Measurements from ENCODE around the gene ACTN1. TPM values are rescaled to one million over a fixed set of nuclear protein-coding genes. Genes with fewer than 3 reads are reported as not detected.

Gene ACTN1
- total RNA-seq, 1 donor from 2014 or later, result 130 TPM

GRCh38 chr14:68949601-68949965 lies 29.5 kb downstream of the ACTN1 start:
- Mint-ChIP-seq H3K4me3 (ENCODE audit: unreplicated experiment) (peak overlapping the region; percentile 49), H3K27ac (ENCODE audit: unreplicated experiment) (no peak overlapping the region), H3K9me3 (ENCODE audit: unreplicated experiment) (no peaks in the 10 kb centered on the region)

GRCh38 chr14:68948686-68949600 lies 30.2 kb downstream of the ACTN1 start:
- Mint-ChIP-seq H3K36me3 (ENCODE audit: low read depth, unreplicated experiment) (peaks cover 3% of the 10 kb centered on the region), H3K4me1 (ENCODE audit: unreplicated experiment) (peaks cover 38% of the 10 kb centered on the region), H3K4me3 (ENCODE audit: unreplicated experiment) (no peak overlapping the region), H3K27ac (ENCODE audit: unreplicated experiment) (no peak overlapping the region), H3K9me3 (ENCODE audit: unreplicated experiment) (no peaks in the 10 kb centered on the region), H3K27me3 (ENCODE audit: unreplicated experiment) (peaks cover 13% of the 10 kb centered on the region)
- no peak for TF ChIP-seq CTCF (IDR thresholded peaks at IDR 0.05; ENCODE audit: unreplicated experiment)
- no peak for DNase-seq (ENCODE audit: low spot score)

More at GRCh38 chr14:68949601-68949965, 29.5 kb downstream of the ACTN1 start:
- no peak for TF ChIP-seq CTCF (IDR thresholded peaks at IDR 0.05; ENCODE audit: unreplicated experiment)
- peaks cover 7% of the 10 kb centered on the region for H3K27me3 Mint-ChIP-seq (ENCODE audit: unreplicated experiment)
- H3K36me3 Mint-ChIP-seq (ENCODE audit: low read depth, unreplicated experiment), result peaks cover 3% of the 10 kb centered on the region
- H3K4me1 Mint-ChIP-seq (ENCODE audit: unreplicated experiment), result peaks cover 38% of the 10 kb centered on the region
- no peak for DNase-seq (ENCODE audit: low spot score)

GRCh38 chr14:68947802-68948201 lies 31.3 kb downstream of the ACTN1 start:
- Mint-ChIP-seq H3K36me3 (ENCODE audit: low read depth, unreplicated experiment) (no peaks in the 10 kb centered on the region), H3K4me1 (ENCODE audit: unreplicated experiment) (peaks cover 38% of the 10 kb centered on the region), H3K27me3 (ENCODE audit: unreplicated experiment) (peaks cover 10% of the 10 kb centered on the region), H3K4me3 (ENCODE audit: unreplicated experiment) (no peak overlapping the region), H3K27ac (ENCODE audit: unreplicated experiment) (no peak overlapping the region), H3K9me3 (ENCODE audit: unreplicated experiment) (no peaks in the 10 kb centered on the region)
- DNase-seq (ENCODE audit: low spot score), result no peak
- no peak for TF ChIP-seq CTCF (IDR thresholded peaks at IDR 0.05; ENCODE audit: unreplicated experiment)

- DNase-seq (ENCODE audit: low spot score), result no peak
- peaks cover 10% of the 10 kb centered on the region for H3K27me3 Mint-ChIP-seq (ENCODE audit: unreplicated experiment)
- no peak overlapping the region for H3K27ac Mint-ChIP-seq (ENCODE audit: unreplicated experiment)
- peaks cover 42% of the 10 kb centered on the region for H3K4me1 Mint-ChIP-seq (ENCODE audit: unreplicated experiment)
- TF ChIP-seq CTCF (IDR thresholded peaks at IDR 0.05; ENCODE audit: unreplicated experiment), result no peak
- H3K36me3 Mint-ChIP-seq (ENCODE audit: low read depth, unreplicated experiment), result no peaks in the 10 kb centered on the region
- no peaks in the 10 kb centered on the region for H3K9me3 Mint-ChIP-seq (ENCODE audit: unreplicated experiment)
- H3K4me3 Mint-ChIP-seq (ENCODE audit: unreplicated experiment), result no peak overlapping the region
These were observed 32.6 kb downstream of the ACTN1 start for GRCh38 chr14:68946489-68946822.
